ENCODE results near the gene PLD1.

Gene PLD1

GRCh38 chr3:171690281-171690680 is 120.0 kb downstream of the PLD1 start:
- in situ Hi-C loops (cut with MboI; ENCODE audit: low sequenced_read_pairs, unreplicated experiment), result no loop called here
- DNase-seq (ENCODE audit: low spot score), result peak; percentile 31
- TF ChIP-seq, protein P1, sequence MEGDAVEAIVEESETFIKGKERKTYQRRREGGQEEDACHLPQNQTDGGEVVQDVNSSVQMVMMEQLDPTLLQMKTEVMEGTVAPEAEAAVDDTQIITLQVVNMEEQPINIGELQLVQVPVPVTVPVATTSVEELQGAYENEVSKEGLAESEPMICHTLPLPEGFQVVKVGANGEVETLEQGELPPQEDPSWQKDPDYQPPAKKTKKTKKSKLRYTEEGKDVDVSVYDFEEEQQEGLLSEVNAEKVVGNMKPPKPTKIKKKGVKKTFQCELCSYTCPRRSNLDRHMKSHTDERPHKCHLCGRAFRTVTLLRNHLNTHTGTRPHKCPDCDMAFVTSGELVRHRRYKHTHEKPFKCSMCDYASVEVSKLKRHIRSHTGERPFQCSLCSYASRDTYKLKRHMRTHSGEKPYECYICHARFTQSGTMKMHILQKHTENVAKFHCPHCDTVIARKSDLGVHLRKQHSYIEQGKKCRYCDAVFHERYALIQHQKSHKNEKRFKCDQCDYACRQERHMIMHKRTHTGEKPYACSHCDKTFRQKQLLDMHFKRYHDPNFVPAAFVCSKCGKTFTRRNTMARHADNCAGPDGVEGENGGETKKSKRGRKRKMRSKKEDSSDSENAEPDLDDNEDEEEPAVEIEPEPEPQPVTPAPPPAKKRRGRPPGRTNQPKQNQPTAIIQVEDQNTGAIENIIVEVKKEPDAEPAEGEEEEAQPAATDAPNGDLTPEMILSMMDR (IDR thresholded peaks at IDR 0.05; ENCODE audit: borderline replicate concordance, control extremely low read depth, extremely low read depth, insufficient read depth, missing control alignments), result no peak

GRCh38 chr3:171688593-171688992 is 121.7 kb downstream of the PLD1 start:
- DNase-seq (ENCODE audit: low spot score), result no peak
- TF ChIP-seq, protein P1 (IDR thresholded peaks at IDR 0.05; ENCODE audit: borderline replicate concordance, control extremely low read depth, extremely low read depth, insufficient read depth, missing control alignments), result no peak
- in situ Hi-C loops (cut with MboI; ENCODE audit: low sequenced_read_pairs, unreplicated experiment), result no loop called here

DNA sequence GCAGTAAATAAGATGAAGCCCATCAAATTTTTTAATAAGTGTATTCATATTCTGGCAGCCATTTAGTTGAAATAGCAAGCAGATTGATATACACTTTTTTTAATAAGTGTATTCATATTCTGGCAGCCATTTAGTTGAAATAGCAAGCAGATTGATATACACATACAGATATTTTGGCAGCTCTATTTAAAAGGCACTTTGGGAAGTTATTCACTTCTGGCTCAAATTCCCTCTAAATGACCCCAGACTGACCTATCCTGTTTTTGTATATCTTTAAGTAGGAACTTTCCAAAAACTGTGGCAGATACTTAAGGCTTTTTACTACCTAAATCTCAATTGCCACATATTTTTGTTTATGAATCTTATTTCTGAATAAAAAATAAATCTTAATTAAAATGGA is 122.3 kb downstream of the PLD1 start:
- DNase-seq (ENCODE audit: low spot score), result no peak
- in situ Hi-C loops (cut with MboI; ENCODE audit: low sequenced_read_pairs, unreplicated experiment), result no loop called here
- TF ChIP-seq, protein P1 (IDR thresholded peaks at IDR 0.05; ENCODE audit: borderline replicate concordance, control extremely low read depth, extremely low read depth, insufficient read depth, missing control alignments), result no peak

- TF ChIP-seq, protein P1 (IDR thresholded peaks at IDR 0.05; ENCODE audit: borderline replicate concordance, control extremely low read depth, extremely low read depth, insufficient read depth, missing control alignments), result no peak
- DNase-seq (ENCODE audit: low spot score), result no peak
- in situ Hi-C loops (cut with MboI; ENCODE audit: low sequenced_read_pairs, unreplicated experiment), result no loop called here
These were observed 122.7 kb downstream of the PLD1 start for GRCh38 chr3:171687581-171687980.

- TF ChIP-seq, protein P1 (IDR thresholded peaks at IDR 0.05; ENCODE audit: borderline replicate concordance, control extremely low read depth, extremely low read depth, insufficient read depth, missing control alignments), result no peak
- in situ Hi-C loops (cut with MboI; ENCODE audit: low sequenced_read_pairs, unreplicated experiment), result no loop called here
- DNase-seq (ENCODE audit: low spot score), result no peak
These were observed 123.2 kb downstream of the PLD1 start for GRCh38 chr3:171687064-171687463.

DNA sequence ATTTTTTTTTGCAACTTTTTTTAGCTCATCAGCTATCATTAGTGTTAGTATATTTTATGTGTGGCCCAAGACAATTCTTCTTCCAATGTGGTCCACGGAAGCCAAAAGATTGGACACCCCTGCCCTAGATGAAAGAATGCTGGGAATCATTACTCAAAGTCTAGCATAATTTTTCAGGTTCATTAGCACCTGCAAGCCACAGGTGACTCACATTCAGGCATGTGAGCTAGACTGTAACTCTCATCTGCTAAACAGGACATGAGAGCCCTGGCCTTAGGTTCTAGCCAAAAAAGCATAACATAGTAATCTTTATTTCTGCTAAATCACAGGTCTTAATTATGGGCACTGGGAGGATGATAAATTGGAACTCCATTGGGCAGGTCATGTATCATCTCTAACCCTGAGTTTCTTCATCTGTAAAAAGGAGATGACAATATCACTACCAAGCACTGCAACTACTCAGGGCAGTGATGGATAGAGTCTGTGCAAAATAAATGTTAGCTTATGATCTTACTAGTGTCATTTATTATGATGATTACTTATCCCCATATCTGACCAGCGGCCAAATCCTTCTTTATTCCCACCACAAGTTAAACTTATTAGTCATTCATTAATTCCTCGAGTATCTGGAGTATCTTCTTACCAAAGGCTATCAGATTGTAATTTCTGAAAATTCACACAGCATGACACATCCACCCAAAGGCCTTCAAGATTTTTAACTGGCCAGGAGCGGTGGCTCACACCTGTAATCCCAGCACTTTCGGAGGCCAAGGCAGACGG is 125.0 kb downstream of the PLD1 start:
- TF ChIP-seq, protein P1 (IDR thresholded peaks at IDR 0.05; ENCODE audit: borderline replicate concordance, control extremely low read depth, extremely low read depth, insufficient read depth, missing control alignments), result no peak
- in situ Hi-C loops (cut with MboI; ENCODE audit: low sequenced_read_pairs, unreplicated experiment), result no loop called here
- DNase-seq (ENCODE audit: low spot score), result no peak
